HEK293 (cell line): ENCODE data around the gene GSG1L2.

ENCODE experiments used
- CTCF ChIA-PET: fragments of 350-600 bp; formaldehyde crosslinking; extraction: SDS; loops from one replicate; lab custom pipeline; 2021; ENCODE audit warnings: antibody characterized with exemption; lab: Yijun Ruan, JAX
- POLR2A ChIA-PET: fragments of 300-600 bp; formaldehyde crosslinking; extraction: SDS; loops from one replicate; lab custom pipeline; 2020; ENCODE audit warnings: antibody characterized with exemption, inconsistent platforms; lab: Yijun Ruan, JAX
- H3K27ac ChIP-seq: fragments of 200-500 bp; sonication (Bioruptor generic); 2 replicates; pipeline ENCODE4 v1.5.1; 2014; ENCODE audit warnings: low read depth, low read length, control low read depth, inconsistent platforms; ENCODE audit errors: extremely low read depth
- H3K36me3 ChIP-seq, 2 experiments: fragments of 200-500 bp in 1 of 2; sonication (Bioruptor generic) in 1 of 2; 1 replicate in 1 of 2; 2 replicates in 1 of 2; pipeline ENCODE4 v1.5.1; 2014 to 2017; ENCODE audit warnings: inconsistent platforms in 2 of 2, low read length in 2 of 2; ENCODE audit not compliant: control insufficient read depth in 2 of 2, insufficient read depth in 1 of 2
- H3K4me1 ChIP-seq: fragments of 200-500 bp; sonication (Bioruptor generic); 2 replicates; pipeline ENCODE4 v1.5.1; 2014; ENCODE audit warnings: mild to moderate bottlenecking, low read length, inconsistent platforms; ENCODE audit not compliant: control insufficient read depth, insufficient read depth
- H3K4me3 ChIP-seq: 2 replicates; pipeline ENCODE4 v1.5.1; 2011; ENCODE audit warnings: low read depth, mild to moderate bottlenecking, control low read depth, low read length, moderate library complexity
- H3K9me3 ChIP-seq: fragments of 200-500 bp; sonication (Bioruptor generic); 2 replicates; pipeline ENCODE4 v1.5.1; 2014; ENCODE audit warnings: low read depth, low read length, inconsistent platforms; ENCODE audit not compliant: control insufficient read depth, insufficient read depth
- FEZF1 ChIP-seq: fragments of 450-650 bp; formaldehyde crosslinking; IDR thresholded peaks from 2 replicates; pipeline ENCODE4 v1.5.1; 2016; ENCODE audit warnings: missing biosample characterization, missing genetic modification characterization
- GLIS1 ChIP-seq: fragments of 450-650 bp; formaldehyde crosslinking; IDR thresholded peaks from 2 replicates; pipeline ENCODE4 v1.5.1; 2016; ENCODE audit warnings: missing biosample characterization, missing genetic modification characterization
- KLF10 ChIP-seq: fragments of 450-650 bp; IDR thresholded peaks from 2 replicates; pipeline ENCODE4 v1.5.1; 2018; ENCODE audit warnings: missing biosample characterization, mild to moderate bottlenecking, missing genetic modification characterization
- OSR2 ChIP-seq: fragments of 450-650 bp; formaldehyde crosslinking; IDR thresholded peaks from 2 replicates; pipeline ENCODE4 v1.5.1; 2016; ENCODE audit warnings: missing biosample characterization, missing genetic modification characterization
- TCF7L2 ChIP-seq: IDR thresholded peaks from 2 replicates; pipeline ENCODE4 v1.6.1; 2011; ENCODE audit warnings: low read depth, mild to moderate bottlenecking, inconsistent platforms, low read length, moderate library complexity, borderline replicate concordance
- TSHZ1 ChIP-seq: fragments of 450-650 bp; formaldehyde crosslinking; IDR thresholded peaks from 2 replicates; pipeline ENCODE4 v1.5.1; 2016; ENCODE audit warnings: missing biosample characterization, missing genetic modification characterization, borderline replicate concordance
- ZBTB17 ChIP-seq: fragments of 450-650 bp; formaldehyde crosslinking; IDR thresholded peaks from 2 replicates; pipeline ENCODE4 v1.5.1; 2016; ENCODE audit warnings: missing biosample characterization, missing genetic modification characterization
- ZBTB48 ChIP-seq: fragments of 450-650 bp; formaldehyde crosslinking; IDR thresholded peaks from 2 replicates; pipeline ENCODE4 v1.5.1; 2016; ENCODE audit warnings: missing biosample characterization, missing genetic modification characterization
- ZFP37 ChIP-seq: fragments of 450-650 bp; formaldehyde crosslinking; IDR thresholded peaks from 2 replicates; pipeline ENCODE4 v1.5.1; 2016; ENCODE audit warnings: missing biosample characterization, missing genetic modification characterization
- ZNF132 ChIP-seq: fragments of 450-650 bp; formaldehyde crosslinking; IDR thresholded peaks from 2 replicates; pipeline ENCODE4 v1.5.1; 2017; ENCODE audit warnings: missing biosample characterization, missing genetic modification characterization, borderline replicate concordance
- ZNF148 ChIP-seq: fragments of 450-650 bp; formaldehyde crosslinking; IDR thresholded peaks from 2 replicates; pipeline ENCODE4 v1.5.0; 2017; ENCODE audit warnings: missing biosample characterization, missing genetic modification characterization, borderline replicate concordance
- ZNF221 ChIP-seq: fragments of 450-650 bp; formaldehyde crosslinking; IDR thresholded peaks from 2 replicates; pipeline ENCODE4 v1.5.1; 2017; ENCODE audit warnings: missing biosample characterization, missing genetic modification characterization, borderline replicate concordance
- ZNF394 ChIP-seq: fragments of 450-650 bp; formaldehyde crosslinking; IDR thresholded peaks from 2 replicates; pipeline ENCODE4 v1.5.1; 2016; ENCODE audit warnings: missing biosample characterization, missing genetic modification characterization, mild to moderate bottlenecking, moderate library complexity, borderline replicate concordance
- ZNF488 ChIP-seq: fragments of 450-650 bp; formaldehyde crosslinking; IDR thresholded peaks from 2 replicates; pipeline ENCODE4 v1.5.1; 2016; ENCODE audit warnings: missing biosample characterization, missing genetic modification characterization
- ZNF837 ChIP-seq: fragments of 450-650 bp; formaldehyde crosslinking; IDR thresholded peaks from 2 replicates; pipeline ENCODE4 v1.5.1; 2016; ENCODE audit warnings: missing biosample characterization, missing genetic modification characterization
- TF ChIP-seq, protein P1 (sequence below): fragments of 450-650 bp; formaldehyde crosslinking; IDR thresholded peaks from 2 replicates; pipeline ENCODE4 v1.5.1; 2016; ENCODE audit warnings: missing biosample characterization, missing genetic modification characterization
- TF ChIP-seq, protein P2 (sequence below): fragments of 450-650 bp; formaldehyde crosslinking; IDR thresholded peaks from 2 replicates; pipeline ENCODE4; 2016; ENCODE audit warnings: missing biosample characterization, missing genetic modification characterization
- TF ChIP-seq, protein P3 (sequence below): fragments of 450-650 bp; formaldehyde crosslinking; IDR thresholded peaks from 2 replicates; pipeline ENCODE4 v1.5.1; 2016; ENCODE audit warnings: missing biosample characterization, missing genetic modification characterization
- TF ChIP-seq, protein P4 (sequence below): fragments of 450-650 bp; formaldehyde crosslinking; IDR thresholded peaks from 2 replicates; pipeline ENCODE4 v1.5.1; 2017; ENCODE audit warnings: missing biosample characterization, missing genetic modification characterization

Gene GSG1L2

GRCh38 chr17:9839433-9839832 lies 17.6 kb upstream of the GSG1L2 start:
- Histone ChIP-seq H3K36me3 (no peaks in the 10 kb centered on the region), H3K9me3 (no peaks in the 10 kb centered on the region), H3K4me3 (no peak overlapping the region), H3K27ac (no peak overlapping the region), H3K4me1 (peaks cover 9% of the 10 kb centered on the region)
- POLR2A ChIA-PET: no interaction called here
- TF ChIP-seq, protein P1, sequence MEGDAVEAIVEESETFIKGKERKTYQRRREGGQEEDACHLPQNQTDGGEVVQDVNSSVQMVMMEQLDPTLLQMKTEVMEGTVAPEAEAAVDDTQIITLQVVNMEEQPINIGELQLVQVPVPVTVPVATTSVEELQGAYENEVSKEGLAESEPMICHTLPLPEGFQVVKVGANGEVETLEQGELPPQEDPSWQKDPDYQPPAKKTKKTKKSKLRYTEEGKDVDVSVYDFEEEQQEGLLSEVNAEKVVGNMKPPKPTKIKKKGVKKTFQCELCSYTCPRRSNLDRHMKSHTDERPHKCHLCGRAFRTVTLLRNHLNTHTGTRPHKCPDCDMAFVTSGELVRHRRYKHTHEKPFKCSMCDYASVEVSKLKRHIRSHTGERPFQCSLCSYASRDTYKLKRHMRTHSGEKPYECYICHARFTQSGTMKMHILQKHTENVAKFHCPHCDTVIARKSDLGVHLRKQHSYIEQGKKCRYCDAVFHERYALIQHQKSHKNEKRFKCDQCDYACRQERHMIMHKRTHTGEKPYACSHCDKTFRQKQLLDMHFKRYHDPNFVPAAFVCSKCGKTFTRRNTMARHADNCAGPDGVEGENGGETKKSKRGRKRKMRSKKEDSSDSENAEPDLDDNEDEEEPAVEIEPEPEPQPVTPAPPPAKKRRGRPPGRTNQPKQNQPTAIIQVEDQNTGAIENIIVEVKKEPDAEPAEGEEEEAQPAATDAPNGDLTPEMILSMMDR (tag by site-specific recombination): 0 out of 2 replicates have a peak, but pooled peaks have one; percentile 32
- TF ChIP-seq, protein P2, sequence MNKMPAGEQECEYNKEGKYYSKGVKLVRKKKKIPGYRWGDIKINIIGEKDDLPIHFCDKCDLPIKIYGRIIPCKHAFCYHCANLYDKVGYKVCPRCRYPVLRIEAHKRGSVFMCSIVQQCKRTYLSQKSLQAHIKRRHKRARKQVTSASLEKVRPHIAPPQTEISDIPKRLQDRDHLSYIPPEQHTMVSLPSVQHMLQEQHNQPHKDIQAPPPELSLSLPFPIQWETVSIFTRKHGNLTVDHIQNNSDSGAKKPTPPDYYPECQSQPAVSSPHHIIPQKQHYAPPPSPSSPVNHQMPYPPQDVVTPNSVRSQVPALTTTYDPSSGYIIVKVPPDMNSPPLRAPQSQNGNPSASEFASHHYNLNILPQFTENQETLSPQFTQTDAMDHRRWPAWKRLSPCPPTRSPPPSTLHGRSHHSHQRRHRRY: no peak
- no peak for TF ChIP-seq ZNF837 (tag by site-specific recombination)
- TF ChIP-seq GLIS1 (tag by site-specific recombination): peak; percentile 95
- TF ChIP-seq ZNF488 (tag by site-specific recombination): no peak
- no peak for TF ChIP-seq ZFP37 (tag by site-specific recombination)
- TF ChIP-seq KLF10 (tag by site-specific recombination): no peak
- TF ChIP-seq TCF7L2: no peak
- TF ChIP-seq ZNF221 (tag by site-specific recombination): no peak
- CTCF ChIA-PET: interaction anchor here (0.6 to 5.4 kb wide), 10 partner anchors 8 to 111 kb away, joined by 3 to 27 read pairs (median 5); no protein-coding TSS in a partner anchor

DNA sequence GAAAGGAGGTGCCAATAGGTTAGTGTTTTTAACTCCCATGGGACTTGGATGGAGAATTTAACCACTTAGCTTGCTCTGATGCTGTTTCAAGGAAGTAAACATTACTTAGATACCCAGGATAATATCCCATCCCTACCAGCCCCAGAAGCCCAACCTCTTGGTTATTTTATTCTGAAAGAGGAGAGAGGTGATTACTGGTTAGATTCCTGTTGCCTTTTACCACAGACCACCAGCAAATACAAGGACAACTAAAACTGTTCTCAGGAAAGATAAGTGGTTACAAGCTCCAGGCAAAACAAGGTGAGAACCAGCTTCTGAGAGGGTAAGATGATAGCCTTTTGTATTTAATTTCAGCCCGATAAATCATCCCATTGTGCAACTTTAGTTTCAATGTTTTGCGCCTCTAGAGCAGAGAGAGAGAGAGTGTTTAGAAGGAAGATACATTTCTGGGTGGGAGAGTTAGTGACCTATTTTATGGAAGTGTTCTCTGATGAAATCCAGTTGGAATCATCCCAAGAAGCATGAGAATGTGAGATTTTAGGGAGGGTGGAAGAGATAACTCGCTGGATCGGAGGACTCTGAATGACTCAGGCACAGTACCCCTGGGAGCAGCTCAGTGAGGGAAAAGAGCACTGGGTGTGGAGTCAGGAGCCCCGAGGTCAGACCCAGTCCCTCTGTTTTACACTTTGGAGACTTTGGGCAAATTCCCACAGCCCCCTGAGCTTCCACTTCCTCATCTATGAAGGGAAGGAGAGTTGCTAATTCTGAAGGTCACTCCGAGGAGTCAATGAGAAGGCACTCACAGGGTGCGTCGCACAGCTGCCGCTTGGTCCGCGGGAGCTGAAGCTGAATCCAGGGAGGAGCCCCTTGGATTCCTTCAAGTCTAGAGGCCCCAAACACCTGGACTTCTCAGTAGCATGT lies 15.9 kb upstream of the GSG1L2 start:
- H3K4me3 ChIP-seq: no peak overlapping the region
- no peaks in the 10 kb centered on the region for H3K9me3 ChIP-seq
- POLR2A ChIA-PET: interaction anchor here (0.5 to 1.5 kb wide), 4 partner anchors 10 to 360 kb away, joined by 3 to 7 read pairs (median 4); partner anchors contain the start of gene GAS7
- no peaks in the 10 kb centered on the region for H3K36me3 ChIP-seq
- H3K27ac ChIP-seq: no peak overlapping the region
- CTCF ChIA-PET: interaction anchor here (0.6 to 5.4 kb wide), 14 partner anchors 8 to 260 kb away, joined by 3 to 27 read pairs (median 4); no protein-coding TSS in a partner anchor
- H3K4me1 ChIP-seq: peaks cover 9% of the 10 kb centered on the region
- TF ChIP-seq ZNF148 (tag by site-specific recombination) (no peak), ZNF394 (0 out of 2 replicates have a peak, but pooled peaks have one; percentile 12), ZBTB48 (tag by site-specific recombination) (peak; percentile 93), TSHZ1 (0 out of 2 replicates have a peak, but pooled peaks have one; percentile 28), OSR2 (tag by site-specific recombination) (peak; percentile 31; the same call in 1 of the 2 replicates), ZNF132 (no peak), FEZF1 (tag by site-specific recombination) (peak; percentile 27; the same call in 1 of the 2 replicates), ZBTB17 (tag by site-specific recombination) (peak; percentile 66)
- TF ChIP-seq, protein P3, sequence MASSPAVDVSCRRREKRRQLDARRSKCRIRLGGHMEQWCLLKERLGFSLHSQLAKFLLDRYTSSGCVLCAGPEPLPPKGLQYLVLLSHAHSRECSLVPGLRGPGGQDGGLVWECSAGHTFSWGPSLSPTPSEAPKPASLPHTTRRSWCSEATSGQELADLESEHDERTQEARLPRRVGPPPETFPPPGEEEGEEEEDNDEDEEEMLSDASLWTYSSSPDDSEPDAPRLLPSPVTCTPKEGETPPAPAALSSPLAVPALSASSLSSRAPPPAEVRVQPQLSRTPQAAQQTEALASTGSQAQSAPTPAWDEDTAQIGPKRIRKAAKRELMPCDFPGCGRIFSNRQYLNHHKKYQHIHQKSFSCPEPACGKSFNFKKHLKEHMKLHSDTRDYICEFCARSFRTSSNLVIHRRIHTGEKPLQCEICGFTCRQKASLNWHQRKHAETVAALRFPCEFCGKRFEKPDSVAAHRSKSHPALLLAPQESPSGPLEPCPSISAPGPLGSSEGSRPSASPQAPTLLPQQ (tag by site-specific recombination): peak; percentile 49; the same call in 1 of the 2 replicates
- TF ChIP-seq, protein P4, sequence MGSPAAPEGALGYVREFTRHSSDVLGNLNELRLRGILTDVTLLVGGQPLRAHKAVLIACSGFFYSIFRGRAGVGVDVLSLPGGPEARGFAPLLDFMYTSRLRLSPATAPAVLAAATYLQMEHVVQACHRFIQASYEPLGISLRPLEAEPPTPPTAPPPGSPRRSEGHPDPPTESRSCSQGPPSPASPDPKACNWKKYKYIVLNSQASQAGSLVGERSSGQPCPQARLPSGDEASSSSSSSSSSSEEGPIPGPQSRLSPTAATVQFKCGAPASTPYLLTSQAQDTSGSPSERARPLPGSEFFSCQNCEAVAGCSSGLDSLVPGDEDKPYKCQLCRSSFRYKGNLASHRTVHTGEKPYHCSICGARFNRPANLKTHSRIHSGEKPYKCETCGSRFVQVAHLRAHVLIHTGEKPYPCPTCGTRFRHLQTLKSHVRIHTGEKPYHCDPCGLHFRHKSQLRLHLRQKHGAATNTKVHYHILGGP (tag by site-specific recombination): peak; percentile 20; the same call in 1 of the 2 replicates
